ENCODE results near the gene PTPRCAP.
A peak's percentile ranks its signal among the peaks of the same experiment; 100 is the strongest.

Gene PTPRCAP

GRCh38 chr11:67463680-67464410 is 26.4 kb upstream of the PTPRCAP start:
- peak; percentile 87 for DNase-seq (ENCODE audit: low read depth)
- H3K4me3 ChIP-seq (ENCODE audit: low read length) = peak overlapping the region; percentile 20
- TF ChIP-seq, protein P1, sequence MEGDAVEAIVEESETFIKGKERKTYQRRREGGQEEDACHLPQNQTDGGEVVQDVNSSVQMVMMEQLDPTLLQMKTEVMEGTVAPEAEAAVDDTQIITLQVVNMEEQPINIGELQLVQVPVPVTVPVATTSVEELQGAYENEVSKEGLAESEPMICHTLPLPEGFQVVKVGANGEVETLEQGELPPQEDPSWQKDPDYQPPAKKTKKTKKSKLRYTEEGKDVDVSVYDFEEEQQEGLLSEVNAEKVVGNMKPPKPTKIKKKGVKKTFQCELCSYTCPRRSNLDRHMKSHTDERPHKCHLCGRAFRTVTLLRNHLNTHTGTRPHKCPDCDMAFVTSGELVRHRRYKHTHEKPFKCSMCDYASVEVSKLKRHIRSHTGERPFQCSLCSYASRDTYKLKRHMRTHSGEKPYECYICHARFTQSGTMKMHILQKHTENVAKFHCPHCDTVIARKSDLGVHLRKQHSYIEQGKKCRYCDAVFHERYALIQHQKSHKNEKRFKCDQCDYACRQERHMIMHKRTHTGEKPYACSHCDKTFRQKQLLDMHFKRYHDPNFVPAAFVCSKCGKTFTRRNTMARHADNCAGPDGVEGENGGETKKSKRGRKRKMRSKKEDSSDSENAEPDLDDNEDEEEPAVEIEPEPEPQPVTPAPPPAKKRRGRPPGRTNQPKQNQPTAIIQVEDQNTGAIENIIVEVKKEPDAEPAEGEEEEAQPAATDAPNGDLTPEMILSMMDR (IDR thresholded peaks at IDR 0.05; ENCODE audit: insufficient read depth, low read depth, low read length, missing control alignments) = no peak

DNA sequence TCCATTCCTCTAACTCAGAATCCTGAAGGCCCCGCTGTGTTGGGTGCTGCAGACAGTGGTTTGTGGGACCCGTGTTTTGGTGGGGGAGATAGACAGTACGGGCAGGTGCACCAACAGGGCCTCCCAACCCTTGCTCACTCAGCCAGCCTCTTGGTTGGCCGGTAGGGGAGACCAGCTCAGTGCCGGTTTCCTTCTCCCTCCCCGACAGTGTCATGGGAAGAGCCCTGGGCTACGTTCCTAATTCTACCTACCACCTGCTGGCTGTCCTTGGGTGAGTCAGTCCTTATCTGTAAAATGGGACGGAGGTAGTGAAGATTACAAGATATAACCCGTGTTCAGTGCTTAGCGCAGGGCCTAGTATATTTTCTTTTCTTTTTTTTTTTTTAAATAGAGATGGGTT is 25.7 kb upstream of the PTPRCAP start:
- TF ChIP-seq, protein P1 (IDR thresholded peaks at IDR 0.05; ENCODE audit: insufficient read depth, low read depth, low read length, missing control alignments) = no peak
- no peak for DNase-seq (ENCODE audit: low read depth)
- no peak overlapping the region for H3K4me3 ChIP-seq (ENCODE audit: low read length)

- no peak overlapping the region for H3K4me3 ChIP-seq (ENCODE audit: low read length)
- TF ChIP-seq, protein P1 (IDR thresholded peaks at IDR 0.05; ENCODE audit: insufficient read depth, low read depth, low read length, missing control alignments) = no peak
- DNase-seq (ENCODE audit: low read depth) = no peak
Measured at GRCh38 chr11:67458266-67458665, 20.8 kb upstream of the PTPRCAP start.

- no peak for DNase-seq (ENCODE audit: low read depth)
- TF ChIP-seq, protein P1 (IDR thresholded peaks at IDR 0.05; ENCODE audit: insufficient read depth, low read depth, low read length, missing control alignments) = no peak
- H3K4me3 ChIP-seq (ENCODE audit: low read length) = no peak overlapping the region
Measured at GRCh38 chr11:67457453-67457852, 20.0 kb upstream of the PTPRCAP start.

GRCh38 chr11:67456068-67456705 is 18.7 kb upstream of the PTPRCAP start:
- no peak for DNase-seq (ENCODE audit: low read depth)
- no peak overlapping the region for H3K4me3 ChIP-seq (ENCODE audit: low read length)
- TF ChIP-seq, protein P1 (IDR thresholded peaks at IDR 0.05; ENCODE audit: insufficient read depth, low read depth, low read length, missing control alignments) = no peak

DNA sequence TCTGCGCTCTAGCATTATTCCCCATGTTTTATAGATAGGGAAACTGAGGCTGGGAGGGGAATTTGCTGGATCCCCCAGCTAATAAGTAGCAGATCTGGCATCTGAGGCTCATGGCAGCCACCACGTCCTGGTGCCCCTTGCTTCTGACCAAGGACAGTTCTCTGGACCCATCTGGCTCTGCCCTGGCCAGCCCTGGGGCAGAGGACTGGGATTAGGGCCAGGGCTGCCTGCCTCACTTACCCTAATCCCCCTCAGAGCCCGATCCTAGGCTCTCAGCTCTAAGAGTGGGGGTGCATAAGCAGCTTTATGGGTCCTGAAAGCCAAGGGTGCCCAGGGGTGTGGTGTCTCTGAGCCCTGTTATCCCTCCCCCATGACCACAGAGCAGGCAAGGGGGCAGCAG is 17.6 kb upstream of the PTPRCAP start, which contains the start of gene CABP4:
Gene CABP4 (plus strand): TSS at position 301 of the 400 bp plus-strand sequence. CDS start 70 bp downstream, at position 371.
- H3K4me3 ChIP-seq (ENCODE audit: low read length) = no peak within 1 kb of the TSS
- TF ChIP-seq, protein P1 (IDR thresholded peaks at IDR 0.05; ENCODE audit: insufficient read depth, low read depth, low read length, missing control alignments) = no peak
- no peak for DNase-seq (ENCODE audit: low read depth)
